Colonic mucosa (tissue), 4 donors: ENCODE measurements around the gene TACR2. TPM values are rescaled to one million over a fixed set of nuclear protein-coding genes. Genes with fewer than 3 reads are reported as not detected.
A peak's percentile ranks its signal among the peaks of the same experiment; 100 is the strongest.

Source experiments
- DNase-seq: peaks from one replicate; pipeline ENCODE4 v3.0.0-alpha.2; 2020
- H3K27ac ChIP-seq: fragments of 200-600 bp; one replicate; pipeline ENCODE4 v1.8.0; 2021
- H3K27me3 ChIP-seq: fragments of 200-600 bp; one replicate; pipeline ENCODE4 v1.8.0; 2021
- H3K36me3 ChIP-seq: fragments of 200-600 bp; one replicate; pipeline ENCODE4 v1.8.0; 2021
- H3K4me1 ChIP-seq: fragments of 200-600 bp; one replicate; pipeline ENCODE4 v1.8.0; 2021; ENCODE audit warnings: mild to moderate bottlenecking
- H3K4me3 ChIP-seq: fragments of 200-600 bp; one replicate; pipeline ENCODE4 v1.8.0; 2021
- H3K9ac ChIP-seq, 2 donors: one replicate each; pipeline ENCODE4 v1.7.0; 2013; ENCODE audit warnings: control low read depth in 2 of 2, low read depth in 2 of 2, low read length in 2 of 2
- H3K9me3 ChIP-seq: fragments of 200-600 bp; one replicate; pipeline ENCODE4 v1.8.0; 2021
- intact Hi-C: fragments of 100-400 bp; cut with DNase I; formaldehyde crosslinking; loops from one replicate; pipeline ENCODE4 v1.14.1; 2022
- total RNA-seq, 2 donors: library from RNA; stranded (reverse); fragmentation: NEBNext Ultra II Directional in 1 of 2; extraction: Animal tissue kit (Norgen Biotek cat#: 25700) in 1 of 2; gene quantifications; one replicate each; pipeline ENCODE4 v1.2.1, GENCODE V29; 2021
- TF ChIP-seq, protein P1 (sequence below): fragments of 200-600 bp; IDR thresholded peaks from one replicate; pipeline ENCODE4 v1.8.0; 2022; ENCODE audit warnings: antibody characterized with exemption, mild to moderate bottlenecking
- donor health status: healthy.
- donor health status: DM: no; HTN: no; CAD: no.
- donor health status: DM: no; HTN: no; CAD: no.

Gene TACR2
- total RNA-seq, 2 donors from 2014 or later: 0.22 to 18.8 TPM

GRCh38 chr10:69376662-69377061 lies 40.1 kb downstream of the TACR2 start:
- Histone ChIP-seq H3K9ac (no peak overlapping the region), H3K4me3 (no peak overlapping the region), H3K9me3 (no peaks in the 10 kb centered on the region), H3K36me3 (peaks cover 9% of the 10 kb centered on the region), H3K27ac (no peak overlapping the region), H3K27me3 (no peaks in the 10 kb centered on the region), H3K4me1 (no peaks in the 10 kb centered on the region)
- TF ChIP-seq, protein P1, sequence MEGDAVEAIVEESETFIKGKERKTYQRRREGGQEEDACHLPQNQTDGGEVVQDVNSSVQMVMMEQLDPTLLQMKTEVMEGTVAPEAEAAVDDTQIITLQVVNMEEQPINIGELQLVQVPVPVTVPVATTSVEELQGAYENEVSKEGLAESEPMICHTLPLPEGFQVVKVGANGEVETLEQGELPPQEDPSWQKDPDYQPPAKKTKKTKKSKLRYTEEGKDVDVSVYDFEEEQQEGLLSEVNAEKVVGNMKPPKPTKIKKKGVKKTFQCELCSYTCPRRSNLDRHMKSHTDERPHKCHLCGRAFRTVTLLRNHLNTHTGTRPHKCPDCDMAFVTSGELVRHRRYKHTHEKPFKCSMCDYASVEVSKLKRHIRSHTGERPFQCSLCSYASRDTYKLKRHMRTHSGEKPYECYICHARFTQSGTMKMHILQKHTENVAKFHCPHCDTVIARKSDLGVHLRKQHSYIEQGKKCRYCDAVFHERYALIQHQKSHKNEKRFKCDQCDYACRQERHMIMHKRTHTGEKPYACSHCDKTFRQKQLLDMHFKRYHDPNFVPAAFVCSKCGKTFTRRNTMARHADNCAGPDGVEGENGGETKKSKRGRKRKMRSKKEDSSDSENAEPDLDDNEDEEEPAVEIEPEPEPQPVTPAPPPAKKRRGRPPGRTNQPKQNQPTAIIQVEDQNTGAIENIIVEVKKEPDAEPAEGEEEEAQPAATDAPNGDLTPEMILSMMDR: no peak
- DNase-seq: no peak
- intact Hi-C loops: no loop called here

GRCh38 chr10:69375307-69376151 lies 41.2 kb downstream of the TACR2 start:
- Histone ChIP-seq H3K27ac (no peak overlapping the region), H3K9ac (no peak overlapping the region), H3K36me3 (peaks cover 9% of the 10 kb centered on the region), H3K27me3 (no peaks in the 10 kb centered on the region), H3K4me3 (no peak overlapping the region), H3K4me1 (no peaks in the 10 kb centered on the region), H3K9me3 (no peaks in the 10 kb centered on the region)
- DNase-seq: peak; percentile 38
- TF ChIP-seq, protein P1: no peak
- intact Hi-C loops: no loop called here

DNA sequence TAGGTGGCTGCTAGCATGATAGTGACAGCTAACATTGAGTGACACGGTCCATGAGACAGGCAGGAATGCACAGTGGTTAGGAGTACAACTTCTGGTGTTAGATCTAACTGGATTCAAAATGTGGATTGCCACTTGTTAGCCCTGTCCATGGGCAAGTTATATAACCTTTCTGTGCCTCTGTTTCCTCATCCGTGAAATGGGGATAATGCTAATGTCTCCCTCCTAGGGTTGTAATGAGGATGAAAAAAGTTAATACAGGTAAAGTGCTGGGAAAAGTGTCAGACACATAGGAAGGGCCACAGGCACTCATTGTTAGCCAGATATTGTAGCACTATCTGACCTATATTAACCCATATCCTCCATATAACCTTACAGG lies 41.8 kb downstream of the TACR2 start:
- TF ChIP-seq, protein P1: no peak

DNA sequence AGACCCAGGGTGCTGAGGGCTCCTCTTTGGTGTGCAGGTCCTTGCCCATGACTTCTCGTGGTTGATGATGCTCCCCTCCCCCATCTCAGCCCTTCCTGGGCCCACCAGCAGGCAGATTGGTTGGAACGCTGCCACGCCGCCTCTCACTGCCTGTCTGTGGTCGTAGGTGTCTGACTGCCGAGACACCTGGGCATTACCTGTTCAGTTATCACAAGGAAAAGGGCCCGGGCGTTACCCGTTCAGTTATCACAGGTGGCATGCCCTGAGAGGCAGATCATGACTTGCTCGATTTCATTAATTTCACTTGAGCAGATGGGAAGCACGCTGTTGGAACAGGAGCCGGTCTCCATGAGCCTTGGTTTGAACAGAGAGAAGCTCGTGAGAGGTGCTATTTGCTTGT lies 42.5 kb downstream of the TACR2 start:
- intact Hi-C loops: no loop called here
- Histone ChIP-seq H3K9ac (no peak overlapping the region), H3K9me3 (no peaks in the 10 kb centered on the region), H3K36me3 (peaks cover 5% of the 10 kb centered on the region), H3K27me3 (no peaks in the 10 kb centered on the region), H3K27ac (no peak overlapping the region), H3K4me3 (no peak overlapping the region), H3K4me1 (no peaks in the 10 kb centered on the region)
- no peak for DNase-seq
- TF ChIP-seq, protein P1: no peak

More for the DNA sequence above, 41.8 kb downstream of the TACR2 start:
- no peak overlapping the region for H3K9ac ChIP-seq
- no peak overlapping the region for H3K4me3 ChIP-seq
- no peaks in the 10 kb centered on the region for H3K9me3 ChIP-seq
- H3K36me3 ChIP-seq: peaks cover 7% of the 10 kb centered on the region
- no peaks in the 10 kb centered on the region for H3K4me1 ChIP-seq
- intact Hi-C loops: no loop called here
- no peak overlapping the region for H3K27ac ChIP-seq
- DNase-seq: no peak
- H3K27me3 ChIP-seq: no peaks in the 10 kb centered on the region

GRCh38 chr10:69372126-69372980 lies 44.4 kb downstream of the TACR2 start:
- Histone ChIP-seq H3K27ac (no peak overlapping the region), H3K9me3 (no peaks in the 10 kb centered on the region), H3K27me3 (no peaks in the 10 kb centered on the region), H3K9ac (no peak overlapping the region), H3K36me3 (peaks cover 5% of the 10 kb centered on the region), H3K4me1 (no peaks in the 10 kb centered on the region), H3K4me3 (no peak overlapping the region)
- intact Hi-C loops: no loop called here
- no peak for DNase-seq
- TF ChIP-seq, protein P1: no peak
